ENCODE data around the gene DOCK8. TPM values are rescaled to one million over a fixed set of nuclear protein-coding genes. Genes with fewer than 3 reads are reported as not detected.
A peak's percentile ranks its signal among the peaks of the same experiment; 100 is the strongest.

Gene DOCK8
- total and polyA plus RNA-seq, 2 experiments from 2014 or later: 0.94 to 1.2 TPM

DNA sequence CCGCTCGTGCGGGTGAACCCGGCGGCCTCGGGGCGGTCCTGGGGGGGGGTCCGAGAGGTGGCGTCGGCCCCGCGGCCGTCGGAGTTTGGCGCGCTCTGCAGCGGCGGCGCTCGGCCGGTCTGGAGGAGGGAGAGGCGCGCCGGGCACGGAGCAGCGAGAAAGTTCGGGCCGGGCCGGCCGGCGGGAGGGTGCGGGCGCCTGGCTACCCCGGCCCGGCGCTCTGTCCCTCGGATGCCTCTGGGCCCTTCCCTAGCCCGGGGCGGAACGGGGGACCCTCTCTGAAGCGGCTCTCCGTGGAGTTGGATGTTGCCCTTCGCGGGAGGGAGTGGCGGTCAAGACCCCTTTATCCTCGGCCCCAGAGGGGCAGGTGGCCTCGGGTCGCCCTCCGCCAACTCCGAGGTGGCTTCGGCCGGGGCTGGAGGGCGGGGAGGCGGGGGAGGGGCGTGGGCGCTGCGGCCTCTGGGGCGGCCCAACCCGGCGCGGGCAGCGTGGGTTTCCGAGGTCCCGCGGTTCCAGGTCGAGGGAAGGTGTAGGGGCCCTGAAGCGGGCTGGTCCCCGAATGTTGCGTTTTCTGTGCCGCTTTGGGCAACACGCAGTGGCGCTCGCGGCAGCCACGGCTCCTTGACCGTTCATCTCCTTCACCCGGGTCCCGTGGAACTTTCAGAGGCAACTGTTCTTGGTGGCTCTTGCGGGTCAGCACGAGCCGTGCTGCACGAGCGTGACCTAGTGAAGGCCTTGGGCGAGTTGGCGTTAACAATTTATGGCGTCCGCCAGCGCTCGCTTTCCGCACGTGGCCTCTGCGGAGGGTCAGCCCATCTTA is 290.5 kb downstream of the DOCK8 start:
- Mint-ChIP-seq H3K4me1 (peaks cover 18% of the 10 kb centered on the region), H3K36me3 (ENCODE audit: low read depth) (peaks cover 10% of the 10 kb centered on the region), H3K4me3 (peak overlapping the region; percentile 85), H3K27ac (no peak overlapping the region), H3K27me3 (ENCODE audit: insufficient read depth, low read depth, poor library complexity) (peaks cover 21% of the 10 kb centered on the region), H3K9me3 (no peaks in the 10 kb centered on the region; the same call in 2 of the 3 replicates)
- H3F3A ChIP-seq (replicated peaks; ENCODE audit: low read depth): no peaks in the 10 kb centered on the region
- peak overlapping the region; percentile 87; the same call in 1 of the 2 replicates for H2AFZ ChIP-seq
- no peak overlapping the region for H3K27ac ChIP-seq (ENCODE audit: low read depth)
- H3K79me2 ChIP-seq (replicated peaks; ENCODE audit: insufficient read depth): peaks cover 48% of the 10 kb centered on the region
- H3K4me1 ChIP-seq (ENCODE audit: insufficient read depth): peaks cover 19% of the 10 kb centered on the region
- no peak for TF ChIP-seq EZH2phosphoT487 (IDR thresholded peaks at IDR 0.05; ENCODE audit: unreplicated experiment)
- H3K9me2 ChIP-seq (ENCODE audit: insufficient read depth): no peaks in the 10 kb centered on the region
- DNase-seq (ENCODE audit: low spot score): peak; percentile 60
- peak; percentile 48 for ATAC-seq
- H3K27me3 ChIP-seq (ENCODE audit: insufficient read depth): peaks cover 29% of the 10 kb centered on the region
- peaks cover 17% of the 10 kb centered on the region for H4K20me1 ChIP-seq (replicated peaks; ENCODE audit: insufficient read depth)
- peak overlapping the region; percentile 92 for H3K4me2 ChIP-seq
- H3K4me3 ChIP-seq: peak overlapping the region; percentile 82
- no peaks in the 10 kb centered on the region for H3K36me3 ChIP-seq (ENCODE audit: insufficient read depth)

DNA sequence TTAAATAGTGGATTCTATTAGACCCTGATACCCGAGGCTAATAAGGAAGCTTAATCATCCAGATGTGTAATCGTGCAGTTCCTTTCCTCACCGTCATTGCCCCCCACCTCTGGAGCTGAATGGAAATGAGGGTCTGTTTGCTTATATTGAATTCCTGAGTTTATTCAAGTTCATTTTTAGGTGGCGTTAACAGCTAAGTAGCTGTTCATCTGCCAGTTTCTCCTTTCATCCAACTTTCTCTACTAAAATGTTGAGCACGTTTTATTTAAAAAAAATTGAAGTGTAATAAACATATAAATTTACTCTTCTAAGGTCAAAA is 291.0 kb downstream of the DOCK8 start:
- peaks cover 19% of the 10 kb centered on the region for H3K4me1 ChIP-seq (ENCODE audit: insufficient read depth)
- peak overlapping the region; percentile 87; the same call in 1 of the 2 replicates for H2AFZ ChIP-seq
- H3K27me3 ChIP-seq (ENCODE audit: insufficient read depth): peaks cover 29% of the 10 kb centered on the region
- no peaks in the 10 kb centered on the region for H3K9me2 ChIP-seq (ENCODE audit: insufficient read depth)
- DNase-seq (ENCODE audit: low spot score) (no peak), ATAC-seq (no peak)
- H3F3A ChIP-seq (replicated peaks; ENCODE audit: low read depth): no peaks in the 10 kb centered on the region
- H3K4me3 ChIP-seq: peak overlapping the region; percentile 82
- H3K4me2 ChIP-seq: peak overlapping the region; percentile 92
- Mint-ChIP-seq H3K4me3 (peak overlapping the region; percentile 85), H3K9me3 (no peaks in the 10 kb centered on the region; the same call in 2 of the 3 replicates), H3K36me3 (ENCODE audit: low read depth) (peaks cover 10% of the 10 kb centered on the region), H3K27me3 (ENCODE audit: insufficient read depth, low read depth, poor library complexity) (peaks cover 21% of the 10 kb centered on the region), H3K4me1 (peaks cover 18% of the 10 kb centered on the region), H3K27ac (no peak overlapping the region)
- no peaks in the 10 kb centered on the region for H3K36me3 ChIP-seq (ENCODE audit: insufficient read depth)
- H3K79me2 ChIP-seq (replicated peaks; ENCODE audit: insufficient read depth): peaks cover 54% of the 10 kb centered on the region
- no peak for TF ChIP-seq EZH2phosphoT487 (IDR thresholded peaks at IDR 0.05; ENCODE audit: unreplicated experiment)
- no peak overlapping the region for H3K27ac ChIP-seq (ENCODE audit: low read depth)
- H4K20me1 ChIP-seq (replicated peaks; ENCODE audit: insufficient read depth): peaks cover 17% of the 10 kb centered on the region

DNA sequence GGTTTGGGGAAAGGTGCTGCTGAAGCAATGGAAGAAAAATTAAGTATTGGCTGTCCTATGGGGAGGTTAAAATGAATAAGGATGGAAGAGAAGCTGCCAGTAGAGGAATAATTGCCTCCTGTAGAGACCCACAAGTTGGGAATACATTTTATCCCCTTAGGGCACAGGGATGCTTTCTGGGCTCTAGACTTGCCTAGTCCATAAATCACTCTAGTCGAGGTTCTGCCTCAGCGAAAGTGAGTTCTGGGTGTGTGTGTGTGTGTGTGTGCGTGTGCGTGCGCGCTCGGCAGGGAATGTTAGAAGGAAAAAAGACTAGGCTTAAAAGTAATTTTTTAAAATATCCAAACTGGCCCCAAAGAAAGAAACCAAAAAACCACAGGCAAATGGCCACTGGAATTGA is 291.6 kb downstream of the DOCK8 start:
- H3K79me2 ChIP-seq (replicated peaks; ENCODE audit: insufficient read depth): peaks cover 59% of the 10 kb centered on the region
- H3K27ac Mint-ChIP-seq: no peak overlapping the region
- H3K4me1 ChIP-seq (ENCODE audit: insufficient read depth): peaks cover 19% of the 10 kb centered on the region
- DNase-seq (ENCODE audit: low spot score) (no peak), ATAC-seq (no peak)
- H3K4me3 ChIP-seq: peak overlapping the region; percentile 82
- H3K27me3 ChIP-seq (ENCODE audit: insufficient read depth): peaks cover 29% of the 10 kb centered on the region
- peaks cover 19% of the 10 kb centered on the region for H4K20me1 ChIP-seq (replicated peaks; ENCODE audit: insufficient read depth)
- no peaks in the 10 kb centered on the region for H3F3A ChIP-seq (replicated peaks; ENCODE audit: low read depth)
- no peaks in the 10 kb centered on the region; the same call in 2 of the 3 replicates for H3K9me3 Mint-ChIP-seq
- peak overlapping the region; percentile 92 for H3K4me2 ChIP-seq
- H3K27ac ChIP-seq (ENCODE audit: low read depth): no peak overlapping the region
- peak overlapping the region; percentile 85 for H3K4me3 Mint-ChIP-seq
- H3K36me3 Mint-ChIP-seq (ENCODE audit: low read depth): peaks cover 10% of the 10 kb centered on the region
- no peaks in the 10 kb centered on the region for H3K9me2 ChIP-seq (ENCODE audit: insufficient read depth)
- peaks cover 21% of the 10 kb centered on the region for H3K27me3 Mint-ChIP-seq (ENCODE audit: insufficient read depth, low read depth, poor library complexity)
- peaks cover 18% of the 10 kb centered on the region for H3K4me1 Mint-ChIP-seq
- no peak overlapping the region for H2AFZ ChIP-seq
- no peaks in the 10 kb centered on the region for H3K36me3 ChIP-seq (ENCODE audit: insufficient read depth)
- TF ChIP-seq, protein P1, sequence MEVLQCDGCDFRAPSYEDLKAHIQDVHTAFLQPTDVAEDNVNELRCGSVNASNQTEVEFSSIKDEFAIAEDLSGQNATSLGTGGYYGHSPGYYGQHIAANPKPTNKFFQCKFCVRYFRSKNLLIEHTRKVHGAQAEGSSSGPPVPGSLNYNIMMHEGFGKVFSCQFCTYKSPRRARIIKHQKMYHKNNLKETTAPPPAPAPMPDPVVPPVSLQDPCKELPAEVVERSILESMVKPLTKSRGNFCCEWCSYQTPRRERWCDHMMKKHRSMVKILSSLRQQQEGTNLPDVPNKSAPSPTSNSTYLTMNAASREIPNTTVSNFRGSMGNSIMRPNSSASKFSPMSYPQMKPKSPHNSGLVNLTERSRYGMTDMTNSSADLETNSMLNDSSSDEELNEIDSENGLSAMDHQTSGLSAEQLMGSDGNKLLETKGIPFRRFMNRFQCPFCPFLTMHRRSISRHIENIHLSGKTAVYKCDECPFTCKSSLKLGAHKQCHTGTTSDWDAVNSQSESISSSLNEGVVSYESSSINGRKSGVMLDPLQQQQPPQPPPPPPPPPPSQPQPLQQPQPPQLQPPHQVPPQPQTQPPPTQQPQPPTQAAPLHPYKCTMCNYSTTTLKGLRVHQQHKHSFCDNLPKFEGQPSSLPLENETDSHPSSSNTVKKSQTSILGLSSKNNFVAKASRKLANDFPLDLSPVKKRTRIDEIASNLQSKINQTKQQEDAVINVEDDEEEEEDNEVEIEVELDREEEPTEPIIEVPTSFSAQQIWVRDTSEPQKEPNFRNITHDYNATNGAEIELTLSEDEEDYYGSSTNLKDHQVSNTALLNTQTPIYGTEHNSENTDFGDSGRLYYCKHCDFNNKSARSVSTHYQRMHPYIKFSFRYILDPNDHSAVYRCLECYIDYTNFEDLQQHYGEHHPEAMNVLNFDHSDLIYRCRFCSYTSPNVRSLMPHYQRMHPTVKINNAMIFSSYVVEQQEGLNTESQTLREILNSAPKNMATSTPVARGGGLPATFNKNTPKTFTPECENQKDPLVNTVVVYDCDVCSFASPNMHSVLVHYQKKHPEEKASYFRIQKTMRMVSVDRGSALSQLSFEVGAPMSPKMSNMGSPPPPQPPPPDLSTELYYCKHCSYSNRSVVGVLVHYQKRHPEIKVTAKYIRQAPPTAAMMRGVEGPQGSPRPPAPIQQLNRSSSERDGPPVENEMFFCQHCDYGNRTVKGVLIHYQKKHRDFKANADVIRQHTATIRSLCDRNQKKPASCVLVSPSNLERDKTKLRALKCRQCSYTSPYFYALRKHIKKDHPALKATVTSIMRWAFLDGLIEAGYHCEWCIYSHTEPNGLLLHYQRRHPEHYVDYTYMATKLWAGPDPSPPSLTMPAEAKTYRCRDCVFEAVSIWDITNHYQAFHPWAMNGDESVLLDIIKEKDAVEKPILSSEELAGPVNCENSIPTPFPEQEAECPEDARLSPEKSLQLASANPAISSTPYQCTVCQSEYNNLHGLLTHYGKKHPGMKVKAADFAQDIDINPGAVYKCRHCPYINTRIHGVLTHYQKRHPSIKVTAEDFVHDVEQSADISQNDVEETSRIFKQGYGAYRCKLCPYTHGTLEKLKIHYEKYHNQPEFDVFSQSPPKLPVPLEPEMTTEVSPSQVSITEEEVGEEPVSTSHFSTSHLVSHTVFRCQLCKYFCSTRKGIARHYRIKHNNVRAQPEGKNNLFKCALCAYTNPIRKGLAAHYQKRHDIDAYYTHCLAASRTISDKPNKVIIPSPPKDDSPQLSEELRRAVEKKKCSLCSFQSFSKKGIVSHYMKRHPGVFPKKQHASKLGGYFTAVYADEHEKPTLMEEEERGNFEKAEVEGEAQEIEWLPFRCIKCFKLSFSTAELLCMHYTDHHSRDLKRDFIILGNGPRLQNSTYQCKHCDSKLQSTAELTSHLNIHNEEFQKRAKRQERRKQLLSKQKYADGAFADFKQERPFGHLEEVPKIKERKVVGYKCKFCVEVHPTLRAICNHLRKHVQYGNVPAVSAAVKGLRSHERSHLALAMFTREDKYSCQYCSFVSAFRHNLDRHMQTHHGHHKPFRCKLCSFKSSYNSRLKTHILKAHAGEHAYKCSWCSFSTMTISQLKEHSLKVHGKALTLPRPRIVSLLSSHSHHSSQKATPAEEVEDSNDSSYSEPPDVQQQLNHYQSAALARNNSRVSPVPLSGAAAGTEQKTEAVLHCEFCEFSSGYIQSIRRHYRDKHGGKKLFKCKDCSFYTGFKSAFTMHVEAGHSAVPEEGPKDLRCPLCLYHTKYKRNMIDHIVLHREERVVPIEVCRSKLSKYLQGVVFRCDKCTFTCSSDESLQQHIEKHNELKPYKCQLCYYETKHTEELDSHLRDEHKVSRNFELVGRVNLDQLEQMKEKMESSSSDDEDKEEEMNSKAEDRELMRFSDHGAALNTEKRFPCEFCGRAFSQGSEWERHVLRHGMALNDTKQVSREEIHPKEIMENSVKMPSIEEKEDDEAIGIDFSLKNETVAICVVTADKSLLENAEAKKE (CRISPR knock-in tag; IDR thresholded peaks at IDR 0.05): no peak
- TF ChIP-seq EZH2 (IDR thresholded peaks at IDR 0.05; ENCODE audit: low read depth, unreplicated experiment): no peak
- no peak for TF ChIP-seq JUNB (IDR thresholded peaks at IDR 0.05; ENCODE audit: unreplicated experiment)
- TF ChIP-seq, protein P2, sequence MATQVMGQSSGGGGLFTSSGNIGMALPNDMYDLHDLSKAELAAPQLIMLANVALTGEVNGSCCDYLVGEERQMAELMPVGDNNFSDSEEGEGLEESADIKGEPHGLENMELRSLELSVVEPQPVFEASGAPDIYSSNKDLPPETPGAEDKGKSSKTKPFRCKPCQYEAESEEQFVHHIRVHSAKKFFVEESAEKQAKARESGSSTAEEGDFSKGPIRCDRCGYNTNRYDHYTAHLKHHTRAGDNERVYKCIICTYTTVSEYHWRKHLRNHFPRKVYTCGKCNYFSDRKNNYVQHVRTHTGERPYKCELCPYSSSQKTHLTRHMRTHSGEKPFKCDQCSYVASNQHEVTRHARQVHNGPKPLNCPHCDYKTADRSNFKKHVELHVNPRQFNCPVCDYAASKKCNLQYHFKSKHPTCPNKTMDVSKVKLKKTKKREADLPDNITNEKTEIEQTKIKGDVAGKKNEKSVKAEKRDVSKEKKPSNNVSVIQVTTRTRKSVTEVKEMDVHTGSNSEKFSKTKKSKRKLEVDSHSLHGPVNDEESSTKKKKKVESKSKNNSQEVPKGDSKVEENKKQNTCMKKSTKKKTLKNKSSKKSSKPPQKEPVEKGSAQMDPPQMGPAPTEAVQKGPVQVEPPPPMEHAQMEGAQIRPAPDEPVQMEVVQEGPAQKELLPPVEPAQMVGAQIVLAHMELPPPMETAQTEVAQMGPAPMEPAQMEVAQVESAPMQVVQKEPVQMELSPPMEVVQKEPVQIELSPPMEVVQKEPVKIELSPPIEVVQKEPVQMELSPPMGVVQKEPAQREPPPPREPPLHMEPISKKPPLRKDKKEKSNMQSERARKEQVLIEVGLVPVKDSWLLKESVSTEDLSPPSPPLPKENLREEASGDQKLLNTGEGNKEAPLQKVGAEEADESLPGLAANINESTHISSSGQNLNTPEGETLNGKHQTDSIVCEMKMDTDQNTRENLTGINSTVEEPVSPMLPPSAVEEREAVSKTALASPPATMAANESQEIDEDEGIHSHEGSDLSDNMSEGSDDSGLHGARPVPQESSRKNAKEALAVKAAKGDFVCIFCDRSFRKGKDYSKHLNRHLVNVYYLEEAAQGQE (IDR thresholded peaks at IDR 0.05; ENCODE audit: unreplicated experiment): no peak

All from GM23338 (cell line).